NCI-H2107 (cell line): Measurements from ENCODE around the gene RXFP1.

Source experiments
- DNase-seq: peaks from one replicate; lab custom pipeline; 2025; lab: John Stamatoyannopoulos, UW

The RXFP1 gene

GRCh38 chr4:158543191-158543590 is 21.5 kb downstream of the RXFP1 start:
- no peak for DNase-seq

- no peak for DNase-seq
Measured at GRCh38 chr4:158544141-158544540, 22.5 kb downstream of the RXFP1 start.

- no peak for DNase-seq
Measured at GRCh38 chr4:158553364-158553763, 31.7 kb downstream of the RXFP1 start.

GRCh38 chr4:158560284-158560683 is 38.6 kb downstream of the RXFP1 start:
- DNase-seq: no peak

- DNase-seq: no peak
Measured at GRCh38 chr4:158566860-158567259, 45.2 kb downstream of the RXFP1 start.

- no peak for DNase-seq
Measured at GRCh38 chr4:158571736-158572135, 50.1 kb downstream of the RXFP1 start.

GRCh38 chr4:158572608-158573007 is 50.9 kb downstream of the RXFP1 start:
- no peak for DNase-seq

- DNase-seq: no peak
Measured at GRCh38 chr4:158578476-158578875, 56.8 kb downstream of the RXFP1 start.

GRCh38 chr4:158580064-158580463 is 58.4 kb downstream of the RXFP1 start:
- DNase-seq: no peak

- DNase-seq: no peak
Measured at GRCh38 chr4:158581161-158581560, 59.5 kb downstream of the RXFP1 start.

GRCh38 chr4:158586881-158587280 is 65.2 kb downstream of the RXFP1 start:
- DNase-seq: no peak

GRCh38 chr4:158588285-158588684 is 66.6 kb downstream of the RXFP1 start:
- no peak for DNase-seq

- no peak for DNase-seq
Measured at GRCh38 chr4:158588777-158589176, 67.1 kb downstream of the RXFP1 start.

GRCh38 chr4:158590306-158590705 is 68.6 kb downstream of the RXFP1 start:
- no peak for DNase-seq

GRCh38 chr4:158590824-158591223 is 69.1 kb downstream of the RXFP1 start:
- no peak for DNase-seq

- no peak for DNase-seq
Measured at GRCh38 chr4:158597879-158598596, 76.4 kb downstream of the RXFP1 start.

GRCh38 chr4:158599150-158599549 is 77.5 kb downstream of the RXFP1 start:
- no peak for DNase-seq

GRCh38 chr4:158599765-158600498 is 78.2 kb downstream of the RXFP1 start:
- DNase-seq: no peak

GRCh38 chr4:158604369-158604768 is 82.7 kb downstream of the RXFP1 start:
- DNase-seq: no peak

GRCh38 chr4:158605393-158605792 is 83.7 kb downstream of the RXFP1 start:
- DNase-seq: no peak

- no peak for DNase-seq
Measured at GRCh38 chr4:158606969-158607368, 85.3 kb downstream of the RXFP1 start.

GRCh38 chr4:158609116-158609515 is 87.4 kb downstream of the RXFP1 start:
- no peak for DNase-seq

GRCh38 chr4:158610790-158611189 is 89.1 kb downstream of the RXFP1 start:
- no peak for DNase-seq

GRCh38 chr4:158613046-158613445 is 91.4 kb downstream of the RXFP1 start:
- no peak for DNase-seq
